Upper lobe of right lung (tissue), 1 donor: ENCODE results near the gene LRRC38. TPM values are rescaled to one million over a fixed set of nuclear protein-coding genes. Genes with fewer than 3 reads are reported as not detected.

Experiments used
- ATAC-seq: fragments of 200-7000 bp; cut with Tn5 transposase; one replicate; pipeline ENCODE4 v1.9.1; 2020; ENCODE audit warnings: mild to moderate bottlenecking, moderate library complexity
- DNase-seq: peaks from one replicate; pipeline ENCODE4 v3.0.0-alpha.2; 2020
- H3K27ac ChIP-seq: fragments of 200-600 bp; one replicate; pipeline ENCODE4 v1.8.0; 2022
- H3K27me3 ChIP-seq: fragments of 200-600 bp; one replicate; pipeline ENCODE4 v1.8.0; 2022; ENCODE audit warnings: mild to moderate bottlenecking
- H3K36me3 ChIP-seq: fragments of 200-600 bp; one replicate; pipeline ENCODE4 v1.8.0; 2022
- H3K4me1 ChIP-seq: fragments of 200-600 bp; one replicate; pipeline ENCODE4 v1.8.0; 2022
- H3K4me3 ChIP-seq: fragments of 200-600 bp; one replicate; pipeline ENCODE4 v1.8.0; 2022; ENCODE audit warnings: mild to moderate bottlenecking
- H3K9me3 ChIP-seq: fragments of 200-600 bp; one replicate; pipeline ENCODE4 v1.8.0; 2022
- CTCF ChIP-seq: fragments of 200-600 bp; IDR thresholded peaks from one replicate; pipeline ENCODE4 v1.8.0; 2022; ENCODE audit warnings: antibody characterized with exemption
- intact Hi-C: fragments of 100-400 bp; cut with DNase I; formaldehyde crosslinking; loops from one replicate; pipeline ENCODE4 v1.11.0; 2022
- total RNA-seq: library from RNA; stranded (reverse); fragmentation: NEBNext Ultra II Directional; extraction: Animal tissue kit (Norgen Biotek cat#: 25700); gene quantifications from one replicate; pipeline ENCODE4 v1.2.1, GENCODE V29; 2021
- donor health status: DM: no; HTN: yes; CAD: no; lungs with severe emphysema.

The LRRC38 gene
- total RNA-seq, 1 donor from 2014 or later: 0.17 TPM

DNA sequence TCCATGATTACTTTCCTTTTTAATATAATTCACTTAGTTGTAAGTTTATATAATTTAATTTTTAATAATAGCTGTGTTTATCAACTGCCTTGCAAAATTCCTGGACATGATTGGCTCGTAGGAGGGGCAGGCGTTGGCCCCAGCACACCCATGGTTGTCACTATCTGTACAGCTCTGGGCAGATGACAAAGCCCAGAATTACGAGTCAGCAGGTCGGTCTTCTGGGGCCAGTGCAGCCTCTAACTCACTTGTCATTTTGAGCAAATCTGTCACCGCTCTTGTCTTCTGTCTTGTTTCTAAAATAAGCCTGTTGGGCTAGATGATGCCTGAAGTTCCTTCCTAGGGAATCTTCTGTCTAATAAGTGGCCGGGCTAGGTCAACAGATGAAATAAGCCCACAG is 21.4 kb upstream of the LRRC38 start:
- no peaks in the 10 kb centered on the region for H3K4me1 ChIP-seq
- ATAC-seq (no peak), DNase-seq (peak; percentile 13)
- no peaks in the 10 kb centered on the region for H3K27me3 ChIP-seq
- intact Hi-C loops: no loop called here
- no peaks in the 10 kb centered on the region for H3K36me3 ChIP-seq
- H3K4me3 ChIP-seq: no peak overlapping the region
- no peak overlapping the region for H3K27ac ChIP-seq
- TF ChIP-seq CTCF: no peak
- H3K9me3 ChIP-seq: no peaks in the 10 kb centered on the region

DNA sequence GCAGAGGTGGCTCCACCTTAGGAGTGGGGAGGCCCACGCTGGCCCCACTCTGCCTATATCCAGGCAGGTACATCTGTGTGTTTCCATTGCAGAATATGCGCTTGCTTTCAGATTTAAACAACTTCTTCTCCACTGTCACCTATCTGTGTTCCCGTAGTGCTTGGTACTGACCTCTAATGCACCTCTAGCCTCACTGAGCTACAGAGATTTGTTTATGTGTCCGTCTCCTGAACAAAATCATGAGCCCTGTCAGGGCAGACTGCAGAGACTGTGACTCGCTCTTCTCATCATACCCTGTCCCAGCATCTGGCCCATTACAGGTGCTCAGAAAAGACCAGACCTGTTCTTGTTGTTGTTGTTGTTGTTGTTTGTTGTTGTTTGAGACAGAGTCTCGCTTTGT is 14.5 kb upstream of the LRRC38 start:
- Histone ChIP-seq H3K9me3 (no peaks in the 10 kb centered on the region), H3K27ac (no peak overlapping the region), H3K36me3 (no peaks in the 10 kb centered on the region), H3K27me3 (no peaks in the 10 kb centered on the region), H3K4me1 (no peaks in the 10 kb centered on the region), H3K4me3 (no peak overlapping the region)
- DNase-seq (no peak), ATAC-seq (no peak)
- no peak for TF ChIP-seq CTCF
- intact Hi-C loops: no loop called here

DNA sequence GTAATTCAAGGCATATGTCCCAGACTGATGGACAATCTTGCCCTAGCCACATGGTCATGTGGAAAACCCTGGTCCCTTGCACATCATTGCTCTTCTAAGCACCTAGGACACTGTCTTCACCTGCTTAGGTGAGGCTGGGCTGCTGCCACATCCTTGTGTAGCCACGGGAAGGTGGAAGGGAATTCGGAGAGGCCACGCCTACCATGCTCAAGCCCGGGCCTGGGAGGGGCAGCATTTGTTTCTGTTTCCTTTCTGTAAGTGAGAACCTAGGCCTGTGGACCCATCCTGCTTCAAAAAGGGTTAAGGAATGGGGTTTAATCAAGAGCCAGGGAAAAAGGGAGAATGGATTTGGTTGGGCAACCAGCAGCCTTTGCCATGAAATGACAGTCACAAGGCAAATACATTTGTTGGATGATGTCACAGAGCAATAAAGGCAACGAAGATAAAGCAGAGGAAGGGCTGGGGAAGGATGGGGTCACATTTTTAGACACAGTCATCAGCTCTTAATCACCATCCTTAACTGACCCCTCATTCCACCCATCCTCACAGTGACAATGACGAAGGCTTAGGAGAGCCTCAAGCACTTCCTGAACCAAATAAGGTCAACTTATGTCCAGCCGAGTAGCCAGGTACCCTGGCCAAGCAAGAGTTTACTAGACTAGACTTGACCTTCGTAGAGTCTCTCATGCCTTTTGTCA is 10.1 kb upstream of the LRRC38 start:
- no peaks in the 10 kb centered on the region for H3K9me3 ChIP-seq
- no peak for DNase-seq
- H3K4me3 ChIP-seq: no peak overlapping the region
- H3K4me1 ChIP-seq: no peaks in the 10 kb centered on the region
- TF ChIP-seq CTCF: no peak
- intact Hi-C loops: no loop called here
- no peak overlapping the region for H3K27ac ChIP-seq
- peaks cover 2% of the 10 kb centered on the region for H3K27me3 ChIP-seq
- ATAC-seq: peak; percentile 21
- H3K36me3 ChIP-seq: no peaks in the 10 kb centered on the region

DNA sequence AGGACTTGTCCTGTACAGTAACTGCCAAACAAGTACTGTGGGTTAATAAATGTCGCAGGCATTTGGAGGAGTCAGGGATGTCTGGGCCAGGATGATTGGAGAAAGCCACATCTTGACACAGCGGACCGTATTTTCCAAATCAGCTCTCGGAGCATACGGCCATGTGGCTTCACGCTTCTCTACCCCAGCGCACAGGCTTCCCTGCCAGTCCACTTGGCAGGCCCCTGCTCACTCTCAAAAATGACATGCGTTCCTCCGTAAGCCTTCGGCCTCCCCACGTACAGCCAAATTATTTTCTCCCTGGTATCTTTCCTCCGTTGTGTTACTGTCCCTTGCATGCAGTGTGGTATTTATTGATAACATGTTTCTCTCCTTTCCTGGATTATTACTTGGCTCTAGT is 7.2 kb upstream of the LRRC38 start:
- ATAC-seq (no peak), DNase-seq (no peak)
- Histone ChIP-seq H3K27ac (no peak overlapping the region), H3K4me1 (no peaks in the 10 kb centered on the region), H3K9me3 (no peaks in the 10 kb centered on the region), H3K4me3 (no peak overlapping the region), H3K27me3 (peaks cover 17% of the 10 kb centered on the region), H3K36me3 (no peaks in the 10 kb centered on the region)
- intact Hi-C loops: no loop called here
- TF ChIP-seq CTCF: no peak

GRCh38 chr1:13517193-13517812 is 3.5 kb upstream of the LRRC38 start:
- TF ChIP-seq CTCF: peak; percentile 41
- H3K9me3 ChIP-seq: no peaks in the 10 kb centered on the region
- no peak for DNase-seq
- H3K36me3 ChIP-seq: no peaks in the 10 kb centered on the region
- H3K4me3 ChIP-seq: no peak overlapping the region
- no peaks in the 10 kb centered on the region for H3K4me1 ChIP-seq
- H3K27ac ChIP-seq: no peak overlapping the region
- intact Hi-C loops: no loop called here
- ATAC-seq: peak; percentile 27
- H3K27me3 ChIP-seq: peaks cover 47% of the 10 kb centered on the region
